GM10248 (cell line): ENCODE results near the gene CRTC3.
A peak's percentile ranks its signal among the peaks of the same experiment; 100 is the strongest.

Experiments used
- CTCF ChIA-PET: fragments of 300-600 bp; sonication (Branson Sonifier 250); formaldehyde crosslinking; extraction: SDS; loops from one replicate; lab custom pipeline; 2021; ENCODE audit warnings: antibody characterized with exemption; lab: Yijun Ruan, JAX
- POLR2A ChIA-PET: fragments of 350-650 bp; sonication (Branson Sonifier 250); formaldehyde crosslinking; extraction: SDS; loops from one replicate; lab custom pipeline; 2020; ENCODE audit warnings: antibody characterized with exemption; lab: Yijun Ruan, JAX
- DNase-seq: peaks from one replicate; pipeline ENCODE4 v3.0.0; 2012; ENCODE audit errors: extremely low spot score
- TF ChIP-seq, protein P1 (sequence below): IDR thresholded peaks from 2 replicates; pipeline ENCODE4 v1.5.1; 2012; ENCODE audit warnings: mild to moderate bottlenecking, low read depth; ENCODE audit errors: extremely low read depth, missing control alignments, control extremely low read depth

The CRTC3 gene, protein sequence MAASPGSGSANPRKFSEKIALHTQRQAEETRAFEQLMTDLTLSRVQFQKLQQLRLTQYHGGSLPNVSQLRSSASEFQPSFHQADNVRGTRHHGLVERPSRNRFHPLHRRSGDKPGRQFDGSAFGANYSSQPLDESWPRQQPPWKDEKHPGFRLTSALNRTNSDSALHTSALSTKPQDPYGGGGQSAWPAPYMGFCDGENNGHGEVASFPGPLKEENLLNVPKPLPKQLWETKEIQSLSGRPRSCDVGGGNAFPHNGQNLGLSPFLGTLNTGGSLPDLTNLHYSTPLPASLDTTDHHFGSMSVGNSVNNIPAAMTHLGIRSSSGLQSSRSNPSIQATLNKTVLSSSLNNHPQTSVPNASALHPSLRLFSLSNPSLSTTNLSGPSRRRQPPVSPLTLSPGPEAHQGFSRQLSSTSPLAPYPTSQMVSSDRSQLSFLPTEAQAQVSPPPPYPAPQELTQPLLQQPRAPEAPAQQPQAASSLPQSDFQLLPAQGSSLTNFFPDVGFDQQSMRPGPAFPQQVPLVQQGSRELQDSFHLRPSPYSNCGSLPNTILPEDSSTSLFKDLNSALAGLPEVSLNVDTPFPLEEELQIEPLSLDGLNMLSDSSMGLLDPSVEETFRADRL

DNA sequence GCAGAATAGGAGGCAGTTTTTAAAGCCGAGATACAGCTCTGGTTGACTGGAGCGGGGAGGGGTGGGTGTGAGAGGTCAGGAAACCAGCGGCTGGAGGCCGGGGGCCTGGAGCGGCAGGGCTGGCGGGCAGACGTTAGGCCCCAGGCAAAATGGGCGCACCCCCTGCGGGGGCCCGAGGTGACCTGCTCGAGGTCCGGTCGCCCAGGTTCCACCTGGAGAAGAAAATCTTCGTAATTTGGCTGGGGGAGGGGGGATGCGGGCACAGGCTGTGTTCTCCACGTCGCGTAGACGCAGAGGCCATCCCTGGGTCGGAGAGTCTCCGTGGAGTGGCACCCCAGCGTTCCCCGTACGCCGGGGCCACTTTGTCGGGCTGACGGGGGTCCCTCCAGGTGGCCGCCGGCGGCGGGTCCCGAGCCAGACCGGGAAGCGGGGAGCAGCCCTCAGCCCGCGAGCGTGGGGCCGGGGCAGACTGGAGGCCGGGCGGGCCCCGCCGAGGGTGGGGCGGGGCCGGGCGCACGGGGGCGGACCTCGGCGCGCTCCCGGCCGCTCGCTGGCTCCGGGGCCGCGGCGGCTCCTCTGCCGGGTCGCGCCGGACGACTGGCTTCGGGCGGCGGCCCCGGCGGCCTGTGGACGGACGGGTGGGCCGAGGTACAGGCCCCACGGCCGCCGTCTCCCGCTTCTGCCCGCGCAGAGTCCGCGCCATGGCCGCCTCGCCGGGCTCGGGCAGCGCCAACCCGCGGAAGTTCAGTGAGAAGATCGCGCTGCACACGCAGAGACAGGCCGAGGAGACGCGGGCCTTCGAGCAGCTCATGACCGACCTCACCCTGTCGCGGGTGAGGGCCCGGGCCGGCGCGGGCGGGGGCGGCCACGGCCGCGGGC is at the start of gene CRTC3:
CRTC3 (plus strand) TSS at position 553 of the 879 bp plus-strand sequence; CDS start at position 702, 149 bp downstream.
- TF ChIP-seq, protein P1, sequence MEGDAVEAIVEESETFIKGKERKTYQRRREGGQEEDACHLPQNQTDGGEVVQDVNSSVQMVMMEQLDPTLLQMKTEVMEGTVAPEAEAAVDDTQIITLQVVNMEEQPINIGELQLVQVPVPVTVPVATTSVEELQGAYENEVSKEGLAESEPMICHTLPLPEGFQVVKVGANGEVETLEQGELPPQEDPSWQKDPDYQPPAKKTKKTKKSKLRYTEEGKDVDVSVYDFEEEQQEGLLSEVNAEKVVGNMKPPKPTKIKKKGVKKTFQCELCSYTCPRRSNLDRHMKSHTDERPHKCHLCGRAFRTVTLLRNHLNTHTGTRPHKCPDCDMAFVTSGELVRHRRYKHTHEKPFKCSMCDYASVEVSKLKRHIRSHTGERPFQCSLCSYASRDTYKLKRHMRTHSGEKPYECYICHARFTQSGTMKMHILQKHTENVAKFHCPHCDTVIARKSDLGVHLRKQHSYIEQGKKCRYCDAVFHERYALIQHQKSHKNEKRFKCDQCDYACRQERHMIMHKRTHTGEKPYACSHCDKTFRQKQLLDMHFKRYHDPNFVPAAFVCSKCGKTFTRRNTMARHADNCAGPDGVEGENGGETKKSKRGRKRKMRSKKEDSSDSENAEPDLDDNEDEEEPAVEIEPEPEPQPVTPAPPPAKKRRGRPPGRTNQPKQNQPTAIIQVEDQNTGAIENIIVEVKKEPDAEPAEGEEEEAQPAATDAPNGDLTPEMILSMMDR, result no peak
- peak; percentile 89 for DNase-seq
- ChIA-PET CTCF (interaction anchor here (0.7 to 2.8 kb wide), 8 partner anchors 10 to 236 kb away, joined by 3 to 8 read pairs (median 6); no protein-coding TSS in a partner anchor), POLR2A (no interaction called here)

DNA sequence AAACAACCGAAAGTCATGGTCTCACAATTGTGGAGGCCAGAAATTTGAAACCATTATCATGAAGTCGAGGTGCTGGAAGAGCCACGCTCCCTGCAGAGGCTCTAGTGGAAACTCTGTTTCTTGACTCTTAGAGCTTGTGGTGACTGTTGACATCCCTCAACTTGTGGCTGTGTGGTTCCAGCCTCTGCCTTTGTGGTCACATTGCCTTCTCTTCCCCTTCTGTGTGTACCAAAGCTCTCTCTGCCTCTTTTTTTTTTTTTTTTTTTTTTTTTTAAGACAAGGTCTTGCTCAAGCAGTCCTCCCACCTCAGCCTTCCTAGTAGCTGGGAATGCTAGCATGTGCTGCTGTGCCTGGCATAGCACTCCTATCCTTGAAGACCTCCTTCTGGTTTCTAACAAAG is 48.7 kb upstream of the CRTC3 start:
- ChIA-PET POLR2A (interaction anchor here (0.6 to 0.9 kb wide), 2 partner anchors 93 to 140 kb away, joined by 4 to 6 read pairs; partner anchors contain the start of gene IQGAP1), CTCF (interaction anchor here (1.1 to 5.7 kb wide), 24 partner anchors 8 to 404 kb away, joined by 3 to 112 read pairs (median 11); partner anchors contain the start of gene CIB1)
- DNase-seq, result no peak
- TF ChIP-seq, protein P1, result no peak

DNA sequence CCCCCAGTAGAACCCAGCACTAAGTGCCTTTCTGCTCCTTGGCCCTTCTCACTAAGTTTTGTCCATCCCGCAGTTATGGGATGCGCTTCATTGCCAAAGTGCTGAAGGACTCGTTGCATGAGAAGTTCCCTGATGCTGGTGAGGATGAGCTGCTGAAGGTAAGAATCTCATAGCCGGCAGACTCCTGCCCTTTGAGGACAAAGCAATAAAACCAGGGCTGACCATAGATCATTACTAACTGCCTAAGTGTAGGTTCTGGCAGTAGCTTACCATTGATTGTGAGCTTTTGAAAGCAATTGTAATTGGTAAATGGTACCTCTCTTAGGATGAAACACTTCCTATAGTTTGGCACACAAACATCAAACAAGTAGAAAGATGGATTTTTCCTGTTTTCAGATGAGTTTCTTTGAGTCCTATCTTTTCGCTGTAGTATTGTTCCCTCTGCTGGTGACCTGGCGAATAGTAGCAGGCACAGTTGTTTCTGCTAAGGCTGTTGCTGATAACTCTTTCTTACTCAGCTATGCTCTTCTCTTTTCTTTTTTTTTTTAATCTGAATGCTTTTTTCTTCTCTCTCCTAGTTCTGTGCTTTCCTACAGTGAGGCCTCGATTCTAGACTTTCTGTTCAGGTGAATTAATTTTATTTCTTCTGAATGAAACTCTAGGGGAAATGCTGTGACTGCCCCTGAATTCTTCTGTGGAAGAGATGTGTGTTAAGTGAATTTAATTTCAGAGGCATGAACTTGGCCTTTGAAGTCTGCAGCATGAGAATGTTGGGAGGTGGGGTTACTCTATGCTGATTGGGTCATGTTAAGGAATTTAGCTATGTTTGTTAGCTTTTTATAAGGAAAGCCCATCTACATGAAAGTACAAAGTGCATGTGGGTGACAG is 47.4 kb upstream of the CRTC3 start:
- ChIA-PET POLR2A (no interaction called here), CTCF (interaction anchor here (0.7 to 5.7 kb wide), 58 partner anchors 9 to 453 kb away, joined by 3 to 112 read pairs (median 5); partner anchors contain the start of genes CIB1, CRTC3, HDDC3 and UNC45A)
- DNase-seq, result peak; percentile 39
- TF ChIP-seq, protein P1, result peak; percentile 68

DNA sequence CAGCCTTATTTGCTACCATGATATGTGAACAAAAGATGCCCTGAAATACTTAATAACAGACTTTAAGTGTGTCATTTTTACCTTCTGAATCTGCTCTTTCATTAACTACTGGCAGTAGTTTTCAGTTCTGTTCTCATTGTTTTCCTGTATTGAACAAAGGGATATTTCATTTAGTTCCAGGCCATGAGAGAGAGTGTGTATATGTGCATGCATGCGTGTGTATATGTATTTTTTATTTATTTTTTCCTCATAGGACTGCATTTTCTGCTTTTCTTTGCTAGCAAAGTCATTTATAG is 46.8 kb upstream of the CRTC3 start:
- TF ChIP-seq, protein P1, result no peak
- DNase-seq, result no peak
- ChIA-PET POLR2A (no interaction called here), CTCF (interaction anchor here (0.7 to 5.7 kb wide), 38 partner anchors 9 to 452 kb away, joined by 3 to 112 read pairs (median 6); partner anchors contain the start of genes CIB1, CRTC3, HDDC3 and UNC45A)

DNA sequence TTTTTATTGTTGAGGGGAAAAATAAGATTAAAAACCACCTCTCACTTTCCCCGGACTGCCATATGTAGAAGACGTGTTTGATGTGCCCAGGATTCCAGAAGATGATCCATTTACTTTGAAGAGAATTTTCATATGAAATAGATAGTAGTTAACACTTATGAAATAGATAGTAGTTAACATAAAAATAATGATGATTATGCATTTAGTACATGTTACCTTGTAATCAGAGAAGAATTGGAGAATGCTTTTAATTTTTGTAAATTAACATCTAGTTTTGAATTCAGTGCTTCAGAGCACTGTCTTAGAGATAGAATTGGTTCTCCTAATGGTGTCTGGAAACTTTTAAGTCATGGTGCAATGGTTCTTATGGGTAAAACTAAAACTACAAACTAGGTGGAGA is 46.1 kb upstream of the CRTC3 start:
- ChIA-PET CTCF (interaction anchor here (0.9 to 5.7 kb wide), 9 partner anchors 15 to 236 kb away, joined by 3 to 112 read pairs (median 29); no protein-coding TSS in a partner anchor), POLR2A (no interaction called here)
- TF ChIP-seq, protein P1, result no peak
- DNase-seq, result no peak
